Measurements from ENCODE around the gene MRPS18B. TPM values are rescaled to one million over a fixed set of nuclear protein-coding genes. Genes with fewer than 3 reads are reported as not detected.
A peak's percentile ranks its signal among the peaks of the same experiment; 100 is the strongest.

The MRPS18B gene
- total RNA-seq, 1 experiment from 2014 or later: 70.4 TPM

- Histone ChIP-seq H3K4me1 (ENCODE audit: insufficient read depth, low read length, poor library complexity, severe bottlenecking) (peaks cover 32% of the 10 kb centered on the region), H3K36me3 (ENCODE audit: insufficient read depth, low read length, poor library complexity, severe bottlenecking) (peaks cover 38% of the 10 kb centered on the region), H3K27me3 (replicated peaks; ENCODE audit: insufficient read depth, low read depth, low read length, poor library complexity) (no peaks in the 10 kb centered on the region), H3K4me3 (ENCODE audit: low read depth, low read length, poor library complexity, severe bottlenecking) (peak overlapping the region; percentile 81), H3K9me3 (ENCODE audit: low read depth, low read length, poor library complexity, severe bottlenecking) (no peaks in the 10 kb centered on the region), H3K27ac (ENCODE audit: low read depth, low read length, poor library complexity, severe bottlenecking) (peak overlapping the region; percentile 99)
- TF ChIP-seq EZH2 (IDR thresholded peaks at IDR 0.05; ENCODE audit: borderline replicate concordance, low read depth, low read length, poor library complexity, severe bottlenecking): no peak
- TF ChIP-seq CTCF (conservative IDR thresholded peaks at IDR 0.05; ENCODE audit: low read depth, low read length): no peak
- no peak for DNase-seq (ENCODE audit: low spot score)
- BruUV-seq (replicated peaks): no TSS peak
- CTCF ChIA-PET: interaction anchor here (0.6 kb wide), 2 partner anchors 161 to 268 kb away, joined by 4 read pairs; no protein-coding TSS in a partner anchor
- intact Hi-C loops (cut with micrococcal nuclease; ENCODE audit: unreplicated experiment): no loop called here
- POLR2A ChIA-PET (ENCODE audit: low non-redundant PET): interaction anchor here (0.6 to 1.3 kb wide), 7 partner anchors 11 to 783 kb away, joined by 3 to 29 read pairs (median 7); partner anchors contain the start of gene MDC1
Observed at GRCh38 chr6:30614044-30614842, 3.4 kb upstream of the MRPS18B start.

- TF ChIP-seq CTCF (conservative IDR thresholded peaks at IDR 0.05; ENCODE audit: low read depth, low read length) (no peak), EZH2 (IDR thresholded peaks at IDR 0.05; ENCODE audit: borderline replicate concordance, low read depth, low read length, poor library complexity, severe bottlenecking) (no peak)
- BruUV-seq (replicated peaks): no TSS peak
- H3K36me3 ChIP-seq (ENCODE audit: insufficient read depth, low read length, poor library complexity, severe bottlenecking): peaks cover 38% of the 10 kb centered on the region
- peak overlapping the region; percentile 99 for H3K27ac ChIP-seq (ENCODE audit: low read depth, low read length, poor library complexity, severe bottlenecking)
- ChIA-PET POLR2A (ENCODE audit: low non-redundant PET) (interaction anchor here (0.6 to 1.3 kb wide), 7 partner anchors 11 to 782 kb away, joined by 3 to 29 read pairs (median 7); partner anchors contain the start of gene MDC1), CTCF (interaction anchor here (0.6 kb wide), 2 partner anchors 161 to 268 kb away, joined by 4 read pairs; no protein-coding TSS in a partner anchor)
- H3K4me1 ChIP-seq (ENCODE audit: insufficient read depth, low read length, poor library complexity, severe bottlenecking): peaks cover 32% of the 10 kb centered on the region
- DNase-seq (ENCODE audit: low spot score): peak; percentile 98
- H3K9me3 ChIP-seq (ENCODE audit: low read depth, low read length, poor library complexity, severe bottlenecking): no peaks in the 10 kb centered on the region
- peak overlapping the region; percentile 81 for H3K4me3 ChIP-seq (ENCODE audit: low read depth, low read length, poor library complexity, severe bottlenecking)
- intact Hi-C loops (cut with micrococcal nuclease; ENCODE audit: unreplicated experiment): no loop called here
- H3K27me3 ChIP-seq (replicated peaks; ENCODE audit: insufficient read depth, low read depth, low read length, poor library complexity): no peaks in the 10 kb centered on the region
Observed at GRCh38 chr6:30614843-30615218, 2.8 kb upstream of the MRPS18B start.

GRCh38 chr6:30615219-30615957 is 2.3 kb upstream of the MRPS18B start:
- TSS peak; percentile 38 for BruUV-seq (replicated peaks)
- ChIA-PET CTCF (interaction anchor here (0.6 kb wide), 2 partner anchors 162 to 267 kb away, joined by 4 read pairs; no protein-coding TSS in a partner anchor), POLR2A (ENCODE audit: low non-redundant PET) (interaction anchor here (0.6 to 1.3 kb wide), 7 partner anchors 12 to 782 kb away, joined by 3 to 29 read pairs (median 7); partner anchors contain the start of gene MDC1)
- no peaks in the 10 kb centered on the region for H3K27me3 ChIP-seq (replicated peaks; ENCODE audit: insufficient read depth, low read depth, low read length, poor library complexity)
- DNase-seq (ENCODE audit: low spot score): peak; percentile 91
- H3K27ac ChIP-seq (ENCODE audit: low read depth, low read length, poor library complexity, severe bottlenecking): peak overlapping the region; percentile 99
- peaks cover 35% of the 10 kb centered on the region for H3K36me3 ChIP-seq (ENCODE audit: insufficient read depth, low read length, poor library complexity, severe bottlenecking)
- H3K9me3 ChIP-seq (ENCODE audit: low read depth, low read length, poor library complexity, severe bottlenecking): no peaks in the 10 kb centered on the region
- no peak for TF ChIP-seq CTCF (conservative IDR thresholded peaks at IDR 0.05; ENCODE audit: low read depth, low read length)
- no peak for TF ChIP-seq EZH2 (IDR thresholded peaks at IDR 0.05; ENCODE audit: borderline replicate concordance, low read depth, low read length, poor library complexity, severe bottlenecking)
- peak overlapping the region; percentile 81 for H3K4me3 ChIP-seq (ENCODE audit: low read depth, low read length, poor library complexity, severe bottlenecking)
- peaks cover 32% of the 10 kb centered on the region for H3K4me1 ChIP-seq (ENCODE audit: insufficient read depth, low read length, poor library complexity, severe bottlenecking)
- intact Hi-C loops (cut with micrococcal nuclease; ENCODE audit: unreplicated experiment): no loop called here

Data from A673 (cell line).